Hematopoietic multipotent progenitor cell treated with erythropoietin and hydrocortisone succinate and interleukin-3 and kit ligand, for 8 days (in vitro differentiated cells): Measurements from ENCODE around the gene CLDN5.
"Not testable (repeated sequence)": the region's sequence is repeated elsewhere in the genome, so short reads cannot be mapped to it uniquely, and the experiment has no call there.

Source experiments
- DNase-seq: peaks from one replicate; pipeline ENCODE4 v3.0.0-alpha.2; 2015

Gene CLDN5

DNA sequence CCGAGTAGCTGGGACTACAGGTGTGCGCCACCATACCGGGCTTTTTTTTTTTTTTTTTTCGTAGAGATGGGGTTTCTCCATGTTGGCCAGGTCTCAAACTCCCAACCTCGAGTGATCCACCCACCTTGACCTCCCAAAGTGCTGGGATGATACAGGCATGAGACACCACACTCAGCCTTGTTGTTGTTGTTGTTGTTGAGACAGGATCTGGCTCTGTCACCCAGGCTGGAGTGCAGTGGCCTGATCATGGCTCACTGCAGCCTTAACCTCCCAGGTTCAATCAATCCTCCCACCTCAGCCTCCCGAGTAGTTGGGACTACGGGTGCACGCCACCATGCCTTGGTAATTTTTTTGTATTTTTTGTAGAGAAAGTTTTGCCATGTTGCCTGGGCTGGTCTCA, 23.4 kb upstream of the CLDN5 start:
- no peak for DNase-seq

DNA sequence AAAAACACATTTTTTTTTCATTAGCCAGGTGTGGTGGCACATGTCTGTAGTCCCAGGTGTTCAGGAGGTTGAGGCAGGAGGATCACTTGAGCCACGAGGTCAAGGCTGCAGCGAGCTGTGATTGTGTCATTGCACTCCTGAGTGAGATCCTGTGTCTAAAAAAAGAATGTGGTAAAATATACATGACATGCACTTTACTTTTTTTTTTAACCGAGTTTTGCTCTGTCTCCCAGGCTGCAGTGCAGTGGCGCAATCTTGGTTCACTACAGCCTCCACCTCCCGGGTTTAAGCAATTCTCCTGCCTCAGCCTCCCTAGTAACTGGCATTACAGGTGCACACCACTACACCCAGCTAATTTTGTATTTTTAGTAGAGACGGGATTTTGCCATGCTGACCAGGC, 22.5 kb upstream of the CLDN5 start:
- DNase-seq, result no peak

DNA sequence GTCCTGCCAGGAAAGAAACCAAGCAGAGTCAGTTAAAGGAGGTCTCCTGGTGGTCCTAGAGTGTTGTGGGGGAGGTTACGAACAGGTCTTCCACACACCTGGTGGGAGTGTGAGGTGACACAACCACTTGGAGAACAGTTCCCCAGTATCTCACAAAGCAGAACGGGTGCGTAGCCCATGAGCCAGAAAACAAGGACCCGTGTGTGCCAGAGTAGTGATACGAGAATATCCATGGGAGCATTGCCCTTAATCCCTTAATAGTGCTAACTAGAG, 21.7 kb upstream of the CLDN5 start:
- DNase-seq, result no peak

DNA sequence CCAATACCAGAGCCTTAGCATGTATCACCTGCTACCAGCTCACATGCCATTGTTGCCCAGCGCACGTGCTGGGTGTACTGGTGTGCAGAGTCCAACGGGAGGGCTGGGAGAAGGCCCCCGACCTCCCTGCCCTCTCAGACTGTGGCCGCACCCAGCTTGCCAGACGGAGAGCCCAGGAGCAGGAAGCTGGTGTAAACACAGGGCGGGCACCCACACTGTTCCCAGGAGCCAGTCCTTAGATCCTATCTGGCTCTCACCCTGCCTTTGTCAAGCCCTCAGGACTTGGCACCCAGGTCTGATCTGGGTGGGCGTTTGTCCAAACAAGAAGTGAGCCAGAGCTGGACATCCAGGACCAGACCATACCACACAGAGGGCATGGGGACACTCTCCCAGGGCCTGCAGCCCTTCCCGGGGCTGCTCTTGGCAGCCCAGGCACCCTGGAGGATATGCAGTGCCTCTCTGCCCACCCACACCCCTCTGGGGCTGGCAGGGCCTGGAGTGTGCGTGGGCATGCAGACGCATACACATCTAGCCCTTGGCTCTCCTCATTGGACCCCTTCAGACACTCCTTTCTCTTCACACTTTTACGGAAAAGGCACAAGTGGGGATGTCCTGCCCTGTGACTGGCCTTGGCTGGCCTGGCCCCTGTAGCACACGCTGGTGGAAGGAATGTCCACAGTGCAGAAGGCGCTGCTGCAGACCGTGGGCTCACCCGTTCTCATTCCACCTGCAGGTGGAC, 19.9 kb upstream of the CLDN5 start:
- no peak for DNase-seq

DNA sequence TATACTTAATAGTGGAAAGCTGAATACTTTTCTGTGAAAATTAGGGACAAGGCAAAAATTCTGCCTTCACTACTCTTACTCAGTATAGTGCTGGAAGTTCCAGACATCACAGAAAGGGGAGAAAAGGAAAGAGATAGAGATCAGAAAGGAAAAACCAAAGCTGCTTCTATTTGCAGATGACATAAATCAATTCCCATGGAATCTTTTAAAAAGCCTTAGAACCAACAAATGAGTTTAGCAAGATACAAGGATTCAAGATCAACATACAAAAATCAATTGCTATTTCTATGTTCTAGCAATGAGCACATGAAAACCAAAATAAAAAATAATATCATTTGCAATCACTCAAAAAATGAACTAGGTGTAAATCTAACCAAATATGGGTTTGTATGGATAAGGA, 16.2 kb upstream of the CLDN5 start:
- DNase-seq, result no peak

DNA sequence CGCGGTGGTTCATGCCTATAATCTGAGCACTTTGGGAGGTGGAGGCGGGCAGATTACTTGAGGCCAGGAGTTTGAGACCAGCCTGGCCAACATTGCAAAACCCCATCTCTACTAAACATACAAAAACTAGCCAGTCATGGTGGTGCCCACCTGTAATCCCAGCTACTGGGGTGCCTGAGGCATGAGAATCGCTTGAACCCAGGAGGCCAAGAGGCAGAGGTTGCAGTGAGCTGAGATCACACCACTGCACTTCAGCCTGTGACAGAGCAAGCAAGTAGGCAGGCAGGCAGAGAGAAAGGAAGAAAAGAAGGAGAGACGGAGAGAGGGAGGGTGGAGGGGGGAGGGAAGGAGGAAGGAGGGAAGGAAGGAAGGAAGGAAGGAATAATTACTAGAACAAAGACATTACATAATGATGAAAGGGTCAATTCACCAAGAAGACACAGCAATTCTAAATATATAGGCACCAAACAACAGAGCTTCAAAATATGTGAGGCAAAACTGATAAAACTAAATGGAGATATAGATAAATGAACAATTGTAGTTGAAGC, 13.8 kb upstream of the CLDN5 start:
- no peak for DNase-seq

DNA sequence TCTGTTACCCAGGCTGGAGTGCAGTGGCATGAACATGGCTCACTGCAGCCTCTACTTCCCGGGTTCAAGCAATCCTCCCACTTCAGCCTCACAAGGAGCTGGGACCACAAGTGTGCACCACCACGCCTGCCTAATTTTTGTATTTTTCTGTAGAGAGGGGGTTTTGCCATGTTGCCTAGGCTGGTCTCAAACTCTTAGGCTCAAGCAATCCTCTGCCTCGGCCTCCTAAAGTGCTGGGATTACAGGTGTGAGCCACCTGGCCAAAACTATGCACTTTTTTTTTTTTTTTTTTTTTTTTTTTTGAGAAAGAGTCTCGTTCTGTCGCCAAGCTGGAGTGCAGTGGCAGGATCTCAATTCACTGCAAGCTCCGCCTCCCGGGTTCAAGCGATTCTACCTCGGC, 12.4 kb upstream of the CLDN5 start:
- no peak for DNase-seq

DNA sequence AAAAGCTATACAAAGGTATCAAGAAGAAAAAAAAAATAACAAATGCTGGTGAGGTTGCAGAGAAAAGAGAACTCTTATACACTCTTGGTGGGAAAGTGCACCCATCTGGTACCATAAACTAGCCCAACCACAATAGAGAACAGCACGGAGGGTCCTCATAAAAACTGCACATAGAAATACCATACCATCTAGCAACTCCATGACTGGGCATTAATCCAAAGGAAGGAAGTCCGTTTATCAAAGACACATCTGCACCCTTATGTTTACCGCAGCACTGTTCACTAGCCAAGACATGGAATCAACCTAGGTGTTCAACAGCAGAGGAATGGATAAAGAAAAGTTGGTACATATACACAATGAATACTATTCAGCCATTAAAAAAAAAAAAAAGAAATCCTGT, 10.8 kb upstream of the CLDN5 start:
- DNase-seq, result peak; percentile 22

DNA sequence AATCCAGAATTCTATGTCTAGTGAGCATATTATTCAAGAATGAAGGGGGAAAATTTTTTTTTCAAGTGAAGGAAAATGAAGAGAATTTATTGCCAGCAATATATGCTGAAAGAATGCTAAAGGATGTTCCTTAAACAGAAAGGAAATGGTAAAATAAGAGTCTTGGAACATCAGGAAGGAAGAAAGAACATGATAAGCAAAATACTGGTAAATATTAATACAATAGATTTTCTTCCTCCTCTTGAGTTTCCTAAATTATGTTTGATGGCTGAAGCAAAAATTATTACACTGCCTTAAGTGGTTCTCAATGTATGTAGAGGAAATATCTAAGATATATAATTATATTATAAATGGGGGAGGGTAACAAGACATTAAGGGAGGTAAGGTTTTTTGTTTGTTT, 9.6 kb upstream of the CLDN5 start:
- no peak for DNase-seq

DNA sequence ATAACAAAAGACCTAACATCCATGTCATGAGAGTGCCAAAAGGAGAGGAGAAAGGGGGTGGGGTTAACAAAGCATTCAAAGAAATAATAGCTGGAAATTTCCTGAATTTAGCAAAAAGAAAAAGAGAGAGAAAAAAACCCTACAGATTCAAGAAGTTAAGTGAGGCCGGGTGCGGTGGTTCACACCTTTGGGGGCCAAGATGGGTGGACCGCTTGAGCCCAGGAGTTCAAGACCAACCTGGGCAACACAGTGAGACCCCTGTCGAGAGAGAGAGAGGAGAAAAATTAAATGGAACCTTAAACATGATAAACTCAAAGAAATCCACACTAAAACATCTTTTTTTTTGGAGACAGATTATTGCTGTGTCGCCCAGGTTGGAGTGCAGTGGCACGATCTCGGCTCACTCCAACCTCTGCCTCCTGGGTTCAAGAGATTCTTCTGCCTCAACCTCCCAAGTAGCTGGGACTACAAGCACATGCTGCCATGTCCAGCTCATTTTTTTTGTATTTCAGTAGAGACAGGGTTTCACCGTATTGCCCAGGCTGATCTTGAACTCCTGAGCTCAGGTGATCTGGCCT, 8.9 kb upstream of the CLDN5 start:
- DNase-seq, result no peak

DNA sequence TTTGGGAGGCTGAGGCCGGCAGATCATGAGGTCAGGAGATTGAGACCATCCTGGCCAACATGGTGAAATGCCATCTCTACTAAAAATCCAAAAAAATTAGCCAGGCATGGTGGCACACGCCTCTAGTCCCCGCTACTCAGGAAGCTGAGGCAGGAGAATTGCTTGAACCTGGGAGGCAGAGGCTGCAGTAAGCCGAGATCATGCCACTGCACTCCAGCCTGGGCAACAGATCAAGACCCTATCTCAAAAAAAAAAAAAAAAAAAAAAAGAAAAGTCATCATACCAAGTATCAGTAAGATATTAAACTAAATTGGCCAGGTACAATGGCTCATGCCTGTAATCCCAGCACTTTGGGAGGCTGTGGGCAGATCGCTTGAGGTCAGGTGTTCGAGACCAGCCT, 7.1 kb upstream of the CLDN5 start:
- not testable (repeated sequence) for DNase-seq

DNA sequence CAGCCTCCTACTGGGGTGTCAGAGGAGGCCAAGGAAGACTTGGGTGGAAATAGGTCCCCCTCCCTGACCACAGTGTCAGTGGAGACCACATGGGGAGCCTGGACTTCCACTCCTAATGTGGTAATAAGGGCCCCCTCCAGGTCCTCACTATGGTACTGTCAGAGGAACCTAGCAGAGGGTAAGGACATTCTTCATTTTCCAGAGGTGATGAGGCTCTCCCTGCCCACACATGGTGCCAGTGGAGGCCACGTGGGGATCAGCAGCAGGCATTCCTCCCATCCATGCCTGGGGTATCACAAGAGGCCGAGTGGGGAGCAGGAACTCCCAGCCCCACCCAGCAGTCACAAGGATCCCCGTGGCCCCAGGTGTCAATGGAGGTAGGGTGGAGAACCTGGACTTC, 6.5 kb upstream of the CLDN5 start:
- DNase-seq, result no peak

DNA sequence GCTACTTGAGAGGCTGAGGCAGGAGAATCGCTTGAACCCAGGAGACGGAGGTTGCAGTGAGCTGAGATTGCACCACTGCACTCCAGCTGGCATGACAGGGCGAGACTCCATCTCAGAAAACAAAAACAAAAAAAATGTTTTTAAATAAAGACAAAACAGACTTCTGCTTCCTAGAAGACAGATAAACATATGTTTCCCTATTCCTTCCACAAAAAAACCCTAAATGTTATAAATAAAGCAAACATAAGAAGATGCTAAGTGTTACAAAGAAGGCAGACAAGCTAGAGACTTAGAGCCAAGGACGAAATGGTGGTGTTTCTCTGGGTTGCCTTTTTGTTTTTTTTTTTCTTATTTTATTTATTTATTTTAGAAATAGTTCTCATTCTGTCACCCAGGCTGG, 5.6 kb upstream of the CLDN5 start:
- DNase-seq, result no peak

DNA sequence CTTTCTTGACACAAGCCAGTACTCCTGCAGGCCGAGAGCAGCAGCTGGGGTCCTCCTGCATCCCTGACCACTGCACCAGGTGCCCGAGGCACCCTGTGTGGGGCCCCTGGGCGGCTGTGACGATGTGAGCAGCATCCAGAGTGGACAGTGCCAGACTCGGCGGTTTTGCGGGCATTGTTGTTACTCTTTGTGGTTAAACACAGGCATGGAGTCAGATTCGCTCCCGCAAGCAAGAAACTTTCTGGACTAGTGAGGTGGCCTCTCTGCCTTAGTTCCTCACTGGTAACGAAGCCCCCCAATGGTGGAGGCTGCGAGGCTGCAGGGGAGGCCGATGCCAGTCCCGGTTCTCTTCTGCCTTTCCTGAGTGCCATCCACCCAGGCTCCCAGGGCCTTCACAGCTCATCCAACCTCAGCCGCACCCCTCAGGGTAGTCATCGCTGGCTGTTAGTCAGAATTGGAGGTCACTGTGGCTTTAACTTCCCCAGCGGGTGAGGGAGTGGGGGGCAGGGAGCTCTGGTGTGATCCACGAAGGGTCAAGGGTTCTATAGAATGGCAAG, 3.7 kb upstream of the CLDN5 start:
- DNase-seq, result no peak

DNA sequence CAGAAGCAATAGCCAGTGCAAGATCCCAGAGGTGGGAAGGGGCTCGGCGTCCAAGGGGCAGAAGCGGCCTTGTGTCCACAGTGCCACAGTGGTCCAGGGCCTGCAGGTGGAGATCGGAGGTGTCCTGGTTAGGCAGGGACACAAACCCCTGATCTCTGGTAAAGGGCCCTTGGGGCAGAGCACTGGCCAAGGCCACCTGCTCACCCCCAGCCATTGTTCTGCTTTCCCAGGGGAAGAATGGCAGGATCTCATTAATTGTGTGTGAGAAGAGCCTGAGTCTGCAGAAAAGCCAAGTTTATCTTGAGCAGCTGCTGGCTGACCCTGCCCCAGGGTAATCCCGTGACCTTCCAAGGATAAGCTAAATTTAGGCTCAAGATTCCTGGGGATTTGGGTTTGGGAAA, 3.1 kb upstream of the CLDN5 start:
- no peak for DNase-seq

DNA sequence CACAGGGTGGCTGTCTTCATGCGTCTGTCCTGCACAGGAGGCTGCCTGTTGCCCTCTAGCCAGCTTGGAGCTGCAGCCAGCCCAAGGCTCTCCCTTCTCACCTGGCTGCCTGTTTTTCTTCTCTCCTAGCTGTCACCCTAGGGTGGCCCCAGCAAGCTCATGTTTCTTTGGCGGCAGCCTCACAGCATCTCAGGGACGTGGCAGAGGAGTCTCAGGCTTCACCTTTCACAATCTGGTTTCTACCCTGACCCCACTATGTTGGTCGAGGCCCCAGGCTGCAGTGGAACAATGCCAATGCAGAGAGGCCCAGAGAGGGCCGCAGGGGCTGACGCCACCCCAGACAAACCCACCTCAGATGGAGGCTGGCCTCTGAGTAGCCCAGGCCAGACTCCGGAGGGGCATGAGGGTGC, 2.5 kb upstream of the CLDN5 start:
- DNase-seq, result no peak

DNA sequence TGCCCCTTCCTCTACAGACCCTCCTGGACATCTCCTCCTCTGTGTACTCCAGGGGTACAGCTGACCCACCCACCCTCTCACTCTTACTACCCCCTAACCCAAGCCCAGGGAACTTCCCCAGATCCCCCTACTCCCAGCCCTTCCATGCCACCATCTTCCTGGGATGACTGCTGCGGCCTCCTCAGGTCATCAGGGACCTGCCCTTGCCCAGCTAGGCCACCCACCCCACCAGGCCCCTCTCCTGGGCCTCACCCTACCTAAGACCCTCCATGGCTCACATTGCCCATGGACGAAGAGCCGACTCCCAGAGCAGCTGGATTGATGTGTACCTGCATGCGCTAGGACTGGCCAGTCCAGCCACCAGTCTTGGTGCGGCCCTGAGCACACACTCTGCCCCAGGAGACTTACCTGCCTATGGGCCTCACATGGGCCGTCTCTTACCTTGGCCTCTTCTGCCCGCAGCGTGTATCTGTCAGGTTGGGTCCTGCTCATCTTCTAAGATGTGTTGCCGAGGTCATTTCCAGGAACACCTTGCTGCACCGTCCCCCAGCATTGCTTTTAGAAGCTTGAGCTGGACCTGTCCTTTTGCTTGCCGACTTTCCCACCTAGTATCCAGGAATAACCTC, 2.0 kb upstream of the CLDN5 start:
- no peak for DNase-seq

DNA sequence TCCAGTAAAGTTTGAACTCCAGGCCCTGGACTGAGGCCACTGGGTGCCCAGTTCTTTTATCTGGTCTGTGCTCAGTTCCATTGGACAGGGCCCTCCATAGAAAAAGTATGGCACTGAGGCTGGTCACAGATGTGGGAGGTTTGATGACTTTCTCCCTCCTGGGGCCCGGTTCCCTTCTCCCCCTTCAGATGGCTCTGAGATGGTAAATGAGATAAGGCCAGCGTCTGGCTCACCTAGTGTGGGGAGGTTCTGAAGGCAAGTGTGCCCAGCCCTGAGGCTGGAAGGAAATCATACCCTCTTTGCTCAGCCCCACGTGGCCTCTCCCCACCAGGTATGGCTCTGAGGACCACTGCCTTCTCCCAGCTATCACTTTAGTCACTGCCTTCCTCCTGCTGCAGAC, 1.5 kb upstream of the CLDN5 start:
- DNase-seq, result no peak

DNA sequence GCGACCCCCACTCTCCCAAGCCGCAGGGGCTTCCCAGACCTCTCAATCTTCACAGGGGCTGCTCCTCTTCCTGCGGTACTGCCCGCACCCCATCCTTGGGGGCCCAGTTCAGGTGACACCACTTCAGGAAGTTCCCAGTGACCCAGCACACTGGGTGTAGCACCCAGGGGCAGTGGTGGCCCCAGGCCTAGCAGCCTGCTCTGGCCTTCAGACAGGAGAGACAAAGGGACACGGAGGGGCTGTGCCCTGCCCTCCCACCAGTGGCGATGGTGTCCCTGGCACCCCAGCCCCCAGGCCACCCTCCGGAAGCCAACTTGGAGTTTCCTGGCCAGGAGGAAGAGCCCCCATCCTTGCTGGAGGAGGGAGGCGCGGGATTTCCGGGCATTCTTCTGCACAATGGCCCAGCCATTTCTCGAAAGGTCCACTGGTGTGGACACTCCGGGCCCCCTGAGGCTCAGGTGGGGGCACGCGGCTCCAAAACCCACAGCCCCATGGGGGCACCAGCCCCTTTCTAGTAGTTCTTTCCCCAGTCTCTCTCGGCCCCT, 978 bp upstream of the CLDN5 start:
- DNase-seq, result no peak

DNA sequence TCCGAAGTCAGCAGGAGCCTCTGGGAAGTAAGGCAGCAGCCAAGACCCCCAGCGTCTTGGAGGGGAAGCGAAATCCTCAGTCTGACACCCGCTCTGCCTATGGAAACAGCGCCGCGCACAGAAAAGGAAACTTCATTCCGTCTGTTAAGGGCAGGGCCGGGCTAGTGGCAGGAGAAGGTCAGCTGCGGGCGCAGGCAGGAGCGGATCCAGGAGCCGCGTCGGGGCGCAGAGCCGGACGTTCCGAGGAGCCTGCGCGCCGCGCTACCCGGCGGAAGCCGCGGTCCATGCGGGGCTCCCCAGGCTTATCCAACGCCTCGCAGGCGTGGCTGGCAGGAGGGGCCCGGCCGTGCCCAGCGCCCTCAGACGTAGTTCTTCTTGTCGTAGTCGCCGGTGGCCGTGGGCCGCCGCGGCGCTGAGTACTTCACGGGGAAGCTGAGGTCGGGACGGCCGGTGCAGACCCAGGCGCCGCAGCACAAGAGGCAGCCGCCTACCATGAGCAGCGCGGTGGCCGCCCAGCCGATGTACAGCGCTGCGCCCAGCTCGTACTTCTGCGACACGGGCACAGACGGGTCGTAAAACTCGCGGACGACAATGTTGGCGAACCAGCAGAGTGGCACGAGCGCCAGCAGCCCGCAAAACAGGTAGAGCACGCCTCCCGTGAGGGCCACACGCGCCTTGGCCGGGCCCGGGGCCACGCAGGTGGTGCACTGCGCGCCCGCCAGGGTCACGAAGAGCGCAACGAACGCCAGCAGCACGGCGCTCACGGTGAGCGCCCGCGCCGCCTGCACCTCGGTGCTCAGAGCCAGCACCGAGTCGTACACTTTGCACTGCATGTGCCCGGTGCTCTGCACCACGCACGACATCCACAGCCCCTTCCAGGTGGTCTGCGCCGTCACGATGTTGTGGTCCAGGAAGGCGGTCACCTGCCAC, 705 bp downstream of the CLDN5 start:
- DNase-seq, result peak; percentile 11

DNA sequence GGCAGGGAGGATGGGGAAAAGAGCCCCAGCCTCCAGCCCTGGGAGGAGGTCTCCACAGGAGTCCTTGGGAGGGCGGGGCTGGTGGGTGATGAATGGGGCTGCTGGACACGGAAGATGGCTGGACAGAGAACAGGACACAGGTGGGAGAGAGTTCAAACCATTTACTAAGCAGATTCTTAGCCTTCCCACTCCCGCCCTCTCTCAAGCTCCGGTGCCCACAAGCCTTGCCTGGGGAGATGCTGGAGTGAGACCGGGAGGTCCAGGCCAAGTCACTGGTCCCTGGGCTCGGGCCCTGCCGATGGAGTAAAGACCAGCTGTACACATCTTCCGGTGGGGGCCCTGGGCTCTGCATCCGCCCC, 1.4 kb downstream of the CLDN5 start:
- DNase-seq, result no peak

DNA sequence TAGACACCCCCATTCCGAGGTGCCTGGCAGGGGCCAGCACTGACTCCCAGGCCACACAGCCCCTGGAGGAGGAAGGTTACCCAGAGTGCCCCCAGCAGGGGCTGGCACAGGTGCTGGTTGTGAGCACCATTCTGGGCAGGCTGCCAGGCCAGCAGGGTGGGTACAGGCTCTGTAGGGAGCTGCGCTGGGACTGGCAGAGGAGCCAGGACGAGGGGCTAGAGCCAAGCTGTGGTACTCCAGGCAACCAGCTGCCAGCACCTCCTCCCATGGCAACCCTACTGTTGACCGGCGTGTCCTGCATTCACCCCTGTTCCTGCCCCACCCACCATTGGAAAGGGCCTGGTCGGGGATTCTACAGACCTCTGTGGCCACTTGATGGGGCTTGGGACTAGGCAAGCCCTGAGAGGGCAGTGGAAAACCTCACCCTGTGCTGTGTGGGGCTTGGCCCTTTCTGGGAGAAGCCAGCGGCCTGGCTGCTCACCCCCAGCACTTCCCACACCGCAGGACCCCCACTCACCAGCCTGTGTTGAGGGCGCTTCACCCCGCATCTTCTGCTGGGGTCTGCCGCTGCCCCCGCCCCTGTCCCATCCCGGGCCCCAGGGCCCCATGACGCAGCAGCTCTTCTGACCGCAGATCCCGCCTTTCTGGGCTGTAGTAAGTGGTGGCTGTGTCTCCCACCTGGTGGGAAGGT, 1.9 kb downstream of the CLDN5 start:
- no peak for DNase-seq
